PC-3 (cell line): ENCODE data around the gene IRGQ.

Experiments
- CTCF ChIP-seq: fragments of 300-600 bp; sonication (generic); conservative IDR thresholded peaks from 2 replicates; pipeline ENCODE4 v1.5.1; 2017; ENCODE audit warnings: antibody characterized with exemption, low read depth, mild to moderate bottlenecking, low read length
- EZH2 ChIP-seq: fragments of 300-600 bp; sonication (generic); IDR thresholded peaks from one replicate; pipeline ENCODE4 v1.6.1; 2017; ENCODE audit warnings: antibody characterized with exemption, mild to moderate bottlenecking, low read length; ENCODE audit not compliant: unreplicated experiment

GRCh38 chr19:43553656-43554055 lies 42.3 kb downstream of the IRGQ start:
- TF ChIP-seq EZH2 (no peak), CTCF (no peak)
